HG03457 (cell line): ENCODE measurements around the gene FFAR3.
"Not testable (repeated sequence)": the region's sequence is repeated elsewhere in the genome, so short reads cannot be mapped to it uniquely, and the experiment has no call there.

Experiments
- ATAC-seq: cut with Tn5 transposase; IDR thresholded peaks from one replicate; pipeline ENCODE4 v1.9.1; 2021; ENCODE audit warnings: moderate number of reproducible peaks; ENCODE audit not compliant: unreplicated experiment

The FFAR3 gene

GRCh38 chr19:35399948-35400772, 41.9 kb downstream of the FFAR3 start:
- no peak for ATAC-seq

GRCh38 chr19:35400773-35401100, 42.5 kb downstream of the FFAR3 start:
- ATAC-seq = no peak

- not testable (repeated sequence) for ATAC-seq
Observed at GRCh38 chr19:35401416-35401815, 43.2 kb downstream of the FFAR3 start.

GRCh38 chr19:35403116-35403760, 45.0 kb downstream of the FFAR3 start:
- ATAC-seq = no peak

GRCh38 chr19:35404879-35405622, 46.8 kb downstream of the FFAR3 start:
- ATAC-seq = peak; percentile 57

- ATAC-seq = no peak
Observed at GRCh38 chr19:35407619-35408018, 49.4 kb downstream of the FFAR3 start.

- ATAC-seq = peak; percentile 56
Observed at GRCh38 chr19:35408284-35409171, 50.3 kb downstream of the FFAR3 start.

GRCh38 chr19:35409191-35409590, 50.9 kb downstream of the FFAR3 start:
- no peak for ATAC-seq
